Gastroesophageal sphincter (tissue), 4 donors: Measurements from ENCODE around the gene SRGAP2C. TPM values are rescaled to one million over a fixed set of nuclear protein-coding genes. Genes with fewer than 3 reads are reported as not detected.
"Not testable (repeated sequence)": the region's sequence is repeated elsewhere in the genome, so short reads cannot be mapped to it uniquely, and the experiment has no call there.

Experiments
- ATAC-seq: fragments of 150-250 bp; one replicate; pipeline ENCODE4 v1.9.1; 2016; ENCODE audit warnings: mild to moderate bottlenecking, moderate library complexity
- H3K27ac ChIP-seq, 4 donors: fragments of 200-600 bp; sonication (generic) in 3 of 4; 1 replicate in 3 of 4; 2 replicates in 1 of 4; pipeline ENCODE4 v1.5.1; 2016 to 2019
- H3K27me3 ChIP-seq: fragments of 200-600 bp; sonication (generic); one replicate; pipeline ENCODE4 v1.5.1; 2019
- H3K36me3 ChIP-seq, 2 donors: fragments of 200-600 bp; sonication (generic); one replicate each; pipeline ENCODE4 v1.5.1; 2019; ENCODE audit warnings: control low read depth in 1 of 2
- H3K4me1 ChIP-seq, 3 donors: fragments of 200-600 bp; sonication (generic); 1 replicate in 2 of 3; 2 replicates in 1 of 3; pipeline ENCODE4 v1.5.1; 2016 to 2019; ENCODE audit warnings: control low read depth in 2 of 3
- H3K4me3 ChIP-seq, 2 donors: fragments of 200-600 bp; sonication (generic); one replicate each; pipeline ENCODE4 v1.5.1; 2019; ENCODE audit warnings: mild to moderate bottlenecking in 1 of 2, moderate library complexity in 1 of 2
- H3K9me3 ChIP-seq, 3 donors: fragments of 200-600 bp; sonication (generic); one replicate each; pipeline ENCODE4 v1.5.1; 2017 to 2019; ENCODE audit warnings: control low read depth in 2 of 3
- CTCF ChIP-seq, 4 experiments: fragments of 200-600 bp in 2 of 4; fragments of 450-650 bp in 2 of 4; sonication (generic) in 1 of 4; IDR thresholded peaks; one replicate each; pipeline ENCODE4 v1.5.1; 2017 to 2019; ENCODE audit warnings: antibody characterized with exemption in 4 of 4, mild to moderate bottlenecking in 2 of 4, moderate library complexity in 2 of 4
- EP300 ChIP-seq: sonication (generic); formaldehyde crosslinking; IDR thresholded peaks from one replicate; pipeline ENCODE4 v1.6.1; 2017; ENCODE audit warnings: antibody characterized with exemption, mild to moderate bottlenecking
- POLR2A ChIP-seq, 2 donors: fragments of 450-650 bp; IDR thresholded peaks; one replicate each; pipeline ENCODE4 v1.6.1; 2017; ENCODE audit warnings: antibody characterized with exemption in 2 of 2, mild to moderate bottlenecking in 2 of 2, moderate library complexity in 1 of 2
- POLR2AphosphoS5 ChIP-seq: sonication (generic); formaldehyde crosslinking; IDR thresholded peaks from one replicate; pipeline ENCODE4 v1.6.1; 2017; ENCODE audit warnings: antibody characterized with exemption
- WGBS, 2 donors: methylation state at CpG; one replicate each; pipeline ENCODE4 v1.1.5; 2018; ENCODE audit warnings: low coverage in 1 of 2; 5-methylcytosine and 5-hydroxymethylcytosine counted together
- total RNA-seq, 4 donors: library from RNA; depleted of rRNA; stranded (reverse); fragments of >200 nt; gene quantifications; one replicate each; pipeline ENCODE4 v1.1.0, GENCODE V29; 2016

Gene SRGAP2C
- total RNA-seq, 4 donors from 2014 or later = 18.8 to 41.1 (median 30.8) TPM

DNA sequence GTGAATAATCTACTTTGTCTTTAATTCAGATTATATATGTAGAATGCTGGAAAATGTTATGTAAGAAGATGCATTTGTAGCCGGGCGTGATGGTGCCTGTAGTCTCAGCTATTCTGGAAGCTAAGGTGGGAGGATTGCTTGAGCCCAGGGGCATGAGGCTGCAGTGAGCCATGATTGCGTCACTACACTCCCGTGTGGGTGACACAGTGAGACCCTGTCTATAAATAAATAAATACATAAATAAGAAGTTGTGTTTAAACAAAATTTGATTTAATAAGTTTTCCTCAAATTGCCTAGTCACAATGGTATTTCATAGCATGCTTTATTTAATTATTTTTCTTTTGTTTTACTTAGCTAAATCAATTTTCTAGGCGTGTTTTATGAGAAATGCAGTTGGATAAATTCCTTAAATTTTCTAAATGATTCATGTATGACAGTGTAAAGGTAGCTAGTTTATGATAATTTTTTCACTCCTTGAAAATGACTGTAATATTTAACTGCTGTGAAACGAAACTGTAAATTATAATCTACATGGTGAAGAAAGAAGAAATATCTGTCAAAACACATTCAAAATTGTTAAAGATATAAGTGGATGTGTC lies 232.6 kb downstream of the SRGAP2C start:
- no peaks in the 10 kb centered on the region for H3K4me1 ChIP-seq
- no peaks in the 10 kb centered on the region for H3K9me3 ChIP-seq
- H3K4me3 ChIP-seq = no peak overlapping the region
- TF ChIP-seq POLR2AphosphoS5 (no peak), POLR2A (IDR thresholded peaks at IDR 0.05) (no peak), CTCF (IDR thresholded peaks at IDR 0.05) (no peak), EP300 (no peak)
- H3K36me3 ChIP-seq = no peaks in the 10 kb centered on the region
- ATAC-seq = no peak
- no peak overlapping the region for H3K27ac ChIP-seq
- 82 to 84% methylated on average over 6 of the region's 6 CpGs for WGBS, 2 donors
- H3K27me3 ChIP-seq = peaks cover 5% of the 10 kb centered on the region

DNA sequence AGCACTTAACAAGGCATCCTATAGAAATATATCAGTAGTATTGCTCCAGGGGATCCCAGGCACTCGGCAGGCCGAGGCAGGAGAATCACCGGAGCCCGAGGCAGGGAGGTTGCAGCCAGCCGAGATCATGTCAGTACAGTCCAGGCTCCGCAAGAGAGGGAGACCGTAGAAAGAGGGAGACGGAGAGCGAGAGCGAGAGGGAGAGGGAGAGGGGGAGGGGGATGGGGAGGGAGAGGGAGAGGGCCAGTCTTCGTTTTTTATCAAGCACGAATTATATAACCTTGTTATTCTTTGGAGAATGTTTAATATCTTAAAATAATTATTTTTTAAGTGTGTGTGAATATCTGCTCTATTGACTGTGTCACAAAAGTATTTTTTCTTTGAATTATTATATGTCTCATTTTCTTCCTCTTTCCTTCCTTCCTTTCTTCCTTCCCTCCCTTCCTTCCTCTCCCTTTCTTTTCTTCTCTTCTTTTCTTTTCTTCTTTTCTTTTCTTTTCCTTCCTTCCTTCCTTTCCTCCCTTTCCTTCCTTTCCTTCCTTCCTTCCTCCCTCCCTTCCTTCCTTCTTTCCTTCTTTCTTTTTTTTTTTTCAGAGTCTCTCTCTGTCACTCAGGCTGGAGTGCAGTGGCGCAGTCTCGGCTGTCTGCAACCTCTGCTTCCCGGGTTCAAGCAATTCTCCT lies 233.7 kb downstream of the SRGAP2C start:
- no peaks in the 10 kb centered on the region for H3K4me1 ChIP-seq
- TF ChIP-seq EP300 (no peak), CTCF (IDR thresholded peaks at IDR 0.05) (no peak), POLR2AphosphoS5 (no peak), POLR2A (IDR thresholded peaks at IDR 0.05) (no peak)
- ATAC-seq = no peak
- H3K9me3 ChIP-seq = no peaks in the 10 kb centered on the region
- no peaks in the 10 kb centered on the region for H3K36me3 ChIP-seq
- 61 to 63% methylated on average over 9 to 15 of the region's 15 CpGs for WGBS, 2 donors
- no peak overlapping the region for H3K4me3 ChIP-seq
- H3K27ac ChIP-seq = no peak overlapping the region
- peaks cover 5% of the 10 kb centered on the region for H3K27me3 ChIP-seq

- H3K4me1 ChIP-seq, H3K9me3 ChIP-seq, H3K27ac ChIP-seq, ATAC-seq, H3K36me3 ChIP-seq, H3K27me3 ChIP-seq, H3K4me3 ChIP-seq: not testable (repeated sequence)
- 88 to 90% methylated on average over 2 to 4 of the region's 4 CpGs for WGBS, 2 donors
These were observed 234.4 kb downstream of the SRGAP2C start for GRCh38 chr1:121419050-121419615.

GRCh38 chr1:121421490-121421889 lies 236.7 kb downstream of the SRGAP2C start:
- not testable (repeated sequence) for H3K9me3 ChIP-seq, ATAC-seq, H3K4me3 ChIP-seq, H3K27ac ChIP-seq, H3K36me3 ChIP-seq, H3K4me1 ChIP-seq, H3K27me3 ChIP-seq
- 49 to 51% methylated on average over 3 of the region's 3 CpGs for WGBS, 2 donors

DNA sequence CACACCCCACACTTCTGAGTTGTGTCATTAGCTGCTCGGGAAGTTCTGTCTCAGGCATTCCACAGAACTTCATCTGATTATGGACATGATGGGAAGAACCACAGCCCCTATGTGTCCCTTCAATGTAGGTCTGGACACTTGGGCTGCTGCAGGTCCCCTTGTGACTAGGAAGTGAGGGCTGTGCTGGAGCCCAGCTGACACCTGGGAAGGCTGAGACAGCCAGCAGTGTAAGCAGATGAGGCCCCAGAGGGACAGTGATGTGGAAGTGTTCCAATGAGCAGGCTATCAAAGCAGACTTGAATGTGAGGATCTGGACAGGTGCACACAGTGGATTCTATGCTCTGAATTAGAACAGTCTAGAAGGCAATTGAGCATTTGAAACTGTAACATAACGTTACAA lies 239.2 kb downstream of the SRGAP2C start:
- not testable (repeated sequence) for ATAC-seq, H3K4me1 ChIP-seq, H3K4me3 ChIP-seq, H3K27me3 ChIP-seq, H3K36me3 ChIP-seq, H3K9me3 ChIP-seq, H3K27ac ChIP-seq
- 45 to 78% methylated on average over 1 of the region's 2 CpGs for WGBS, 2 donors

DNA sequence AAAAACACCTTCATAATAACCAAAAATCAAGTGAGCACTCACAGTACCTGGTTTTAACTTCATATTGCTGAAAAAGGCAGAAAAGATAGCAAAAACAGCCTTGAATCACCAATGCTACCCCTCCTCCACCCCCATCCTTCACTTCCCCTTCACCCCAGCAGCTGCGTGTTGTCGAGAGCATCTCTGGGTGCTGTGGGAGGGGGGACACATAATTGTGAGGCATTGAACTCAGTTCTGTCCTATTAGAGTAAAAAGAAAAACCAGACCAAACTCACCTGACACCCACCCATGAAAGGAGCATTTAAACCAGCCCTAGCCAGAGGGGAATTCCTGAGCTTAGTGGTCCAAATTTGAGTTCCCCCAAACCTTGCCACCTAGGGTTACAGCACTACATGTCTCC lies 248.7 kb downstream of the SRGAP2C start:
- not testable (repeated sequence) for H3K36me3 ChIP-seq, H3K4me3 ChIP-seq, ATAC-seq, H3K4me1 ChIP-seq, H3K9me3 ChIP-seq, H3K27me3 ChIP-seq, H3K27ac ChIP-seq
- 62% methylated on average over 2 of the region's 2 CpGs; no CpG with 5 or more reads in 1 of the 2 donors for WGBS, 2 donors

- not testable (repeated sequence) for H3K36me3 ChIP-seq, H3K27ac ChIP-seq, H3K4me1 ChIP-seq, H3K27me3 ChIP-seq, H3K4me3 ChIP-seq, H3K9me3 ChIP-seq, ATAC-seq
- WGBS, 2 donors = 85 to 95% methylated on average over 3 of the region's 3 CpGs
These were observed 254.1 kb downstream of the SRGAP2C start for GRCh38 chr1:121438862-121439261.
